ENCODE data around the gene ROCK1.

- TF ChIP-seq POLR2AphosphoS5 (IDR thresholded peaks at IDR 0.05; ENCODE audit: low read depth, low read length) = no peak
- TF ChIP-seq, protein P1, sequence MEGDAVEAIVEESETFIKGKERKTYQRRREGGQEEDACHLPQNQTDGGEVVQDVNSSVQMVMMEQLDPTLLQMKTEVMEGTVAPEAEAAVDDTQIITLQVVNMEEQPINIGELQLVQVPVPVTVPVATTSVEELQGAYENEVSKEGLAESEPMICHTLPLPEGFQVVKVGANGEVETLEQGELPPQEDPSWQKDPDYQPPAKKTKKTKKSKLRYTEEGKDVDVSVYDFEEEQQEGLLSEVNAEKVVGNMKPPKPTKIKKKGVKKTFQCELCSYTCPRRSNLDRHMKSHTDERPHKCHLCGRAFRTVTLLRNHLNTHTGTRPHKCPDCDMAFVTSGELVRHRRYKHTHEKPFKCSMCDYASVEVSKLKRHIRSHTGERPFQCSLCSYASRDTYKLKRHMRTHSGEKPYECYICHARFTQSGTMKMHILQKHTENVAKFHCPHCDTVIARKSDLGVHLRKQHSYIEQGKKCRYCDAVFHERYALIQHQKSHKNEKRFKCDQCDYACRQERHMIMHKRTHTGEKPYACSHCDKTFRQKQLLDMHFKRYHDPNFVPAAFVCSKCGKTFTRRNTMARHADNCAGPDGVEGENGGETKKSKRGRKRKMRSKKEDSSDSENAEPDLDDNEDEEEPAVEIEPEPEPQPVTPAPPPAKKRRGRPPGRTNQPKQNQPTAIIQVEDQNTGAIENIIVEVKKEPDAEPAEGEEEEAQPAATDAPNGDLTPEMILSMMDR (IDR thresholded peaks at IDR 0.05; ENCODE audit: control extremely low read depth in 1 of 3, insufficient read depth in 1 of 3, low read depth in 1 of 3, low read length in 3 of 3) = no peak
These were observed 99.3 kb downstream of the ROCK1 start for GRCh38 chr18:21012308-21012707.

Data from H1 (cell line).